Hepatocyte (in vitro differentiated cells): ENCODE data around the gene CELF4.

Experiments
- EZH2 ChIP-seq: fragments of 200-600 bp; sonication (generic); IDR thresholded peaks from 2 replicates; pipeline ENCODE4 v1.6.1; 2016; ENCODE audit warnings: antibody characterized with exemption, mild to moderate bottlenecking, borderline replicate concordance
- EZH2phosphoT487 ChIP-seq: fragments of 200-600 bp; sonication (generic); IDR thresholded peaks from one replicate; pipeline ENCODE4 v1.6.1; 2018; ENCODE audit warnings: antibody characterized with exemption, mild to moderate bottlenecking, low read depth, moderate library complexity; ENCODE audit not compliant: unreplicated experiment, severe bottlenecking
- TF ChIP-seq, protein P1 (sequence below): fragments of 200-600 bp; sonication (generic); IDR thresholded peaks from 2 replicates; pipeline ENCODE4 v1.5.1; 2016; ENCODE audit warnings: antibody characterized with exemption, mild to moderate bottlenecking; ENCODE audit not compliant: poor library complexity

- TF ChIP-seq, protein P1, sequence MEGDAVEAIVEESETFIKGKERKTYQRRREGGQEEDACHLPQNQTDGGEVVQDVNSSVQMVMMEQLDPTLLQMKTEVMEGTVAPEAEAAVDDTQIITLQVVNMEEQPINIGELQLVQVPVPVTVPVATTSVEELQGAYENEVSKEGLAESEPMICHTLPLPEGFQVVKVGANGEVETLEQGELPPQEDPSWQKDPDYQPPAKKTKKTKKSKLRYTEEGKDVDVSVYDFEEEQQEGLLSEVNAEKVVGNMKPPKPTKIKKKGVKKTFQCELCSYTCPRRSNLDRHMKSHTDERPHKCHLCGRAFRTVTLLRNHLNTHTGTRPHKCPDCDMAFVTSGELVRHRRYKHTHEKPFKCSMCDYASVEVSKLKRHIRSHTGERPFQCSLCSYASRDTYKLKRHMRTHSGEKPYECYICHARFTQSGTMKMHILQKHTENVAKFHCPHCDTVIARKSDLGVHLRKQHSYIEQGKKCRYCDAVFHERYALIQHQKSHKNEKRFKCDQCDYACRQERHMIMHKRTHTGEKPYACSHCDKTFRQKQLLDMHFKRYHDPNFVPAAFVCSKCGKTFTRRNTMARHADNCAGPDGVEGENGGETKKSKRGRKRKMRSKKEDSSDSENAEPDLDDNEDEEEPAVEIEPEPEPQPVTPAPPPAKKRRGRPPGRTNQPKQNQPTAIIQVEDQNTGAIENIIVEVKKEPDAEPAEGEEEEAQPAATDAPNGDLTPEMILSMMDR, result no peak
- no peak for TF ChIP-seq EZH2
- TF ChIP-seq EZH2phosphoT487, result no peak
These were observed 41.5 kb downstream of the CELF4 start for GRCh38 chr18:37524139-37524497.
